AG09319 (cell line): ENCODE measurements around the gene MMS19.

ENCODE experiments used
- DNase-seq: peaks from one replicate; pipeline ENCODE4 v3.0.0-alpha.2; 2010; ENCODE audit warnings: low read depth; ENCODE audit errors: extremely low read depth
- TF ChIP-seq, protein P1 (sequence below): IDR thresholded peaks from 2 replicates; pipeline ENCODE4 v1.5.1; 2011; ENCODE audit warnings: low read depth, mild to moderate bottlenecking, inconsistent platforms, low read length, moderate library complexity

Gene MMS19

GRCh38 chr10:97463363-97464132 lies 34.7 kb downstream of the MMS19 start:
- TF ChIP-seq, protein P1, sequence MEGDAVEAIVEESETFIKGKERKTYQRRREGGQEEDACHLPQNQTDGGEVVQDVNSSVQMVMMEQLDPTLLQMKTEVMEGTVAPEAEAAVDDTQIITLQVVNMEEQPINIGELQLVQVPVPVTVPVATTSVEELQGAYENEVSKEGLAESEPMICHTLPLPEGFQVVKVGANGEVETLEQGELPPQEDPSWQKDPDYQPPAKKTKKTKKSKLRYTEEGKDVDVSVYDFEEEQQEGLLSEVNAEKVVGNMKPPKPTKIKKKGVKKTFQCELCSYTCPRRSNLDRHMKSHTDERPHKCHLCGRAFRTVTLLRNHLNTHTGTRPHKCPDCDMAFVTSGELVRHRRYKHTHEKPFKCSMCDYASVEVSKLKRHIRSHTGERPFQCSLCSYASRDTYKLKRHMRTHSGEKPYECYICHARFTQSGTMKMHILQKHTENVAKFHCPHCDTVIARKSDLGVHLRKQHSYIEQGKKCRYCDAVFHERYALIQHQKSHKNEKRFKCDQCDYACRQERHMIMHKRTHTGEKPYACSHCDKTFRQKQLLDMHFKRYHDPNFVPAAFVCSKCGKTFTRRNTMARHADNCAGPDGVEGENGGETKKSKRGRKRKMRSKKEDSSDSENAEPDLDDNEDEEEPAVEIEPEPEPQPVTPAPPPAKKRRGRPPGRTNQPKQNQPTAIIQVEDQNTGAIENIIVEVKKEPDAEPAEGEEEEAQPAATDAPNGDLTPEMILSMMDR = peak; percentile 81
- DNase-seq = peak; percentile 56

DNA sequence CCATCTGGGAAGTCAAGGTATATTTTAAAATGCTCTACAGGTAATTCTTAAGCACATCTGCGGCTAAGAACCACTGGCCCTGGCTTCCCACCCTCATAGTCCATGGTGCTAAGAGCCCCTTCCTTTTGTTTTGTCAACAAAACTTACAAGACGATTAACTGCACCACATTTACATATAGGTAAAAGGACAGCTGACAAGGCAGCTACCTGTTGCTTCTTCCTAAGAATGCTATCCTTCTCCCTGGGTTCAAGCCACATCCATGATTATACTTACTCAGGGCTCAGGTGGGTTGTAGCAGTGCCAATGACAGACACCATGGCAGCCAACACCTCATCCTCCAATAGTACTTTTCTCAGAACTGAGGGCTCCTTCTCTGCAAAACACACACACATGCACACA lies 35.9 kb downstream of the MMS19 start:
- TF ChIP-seq, protein P1 = no peak
- DNase-seq = no peak

DNA sequence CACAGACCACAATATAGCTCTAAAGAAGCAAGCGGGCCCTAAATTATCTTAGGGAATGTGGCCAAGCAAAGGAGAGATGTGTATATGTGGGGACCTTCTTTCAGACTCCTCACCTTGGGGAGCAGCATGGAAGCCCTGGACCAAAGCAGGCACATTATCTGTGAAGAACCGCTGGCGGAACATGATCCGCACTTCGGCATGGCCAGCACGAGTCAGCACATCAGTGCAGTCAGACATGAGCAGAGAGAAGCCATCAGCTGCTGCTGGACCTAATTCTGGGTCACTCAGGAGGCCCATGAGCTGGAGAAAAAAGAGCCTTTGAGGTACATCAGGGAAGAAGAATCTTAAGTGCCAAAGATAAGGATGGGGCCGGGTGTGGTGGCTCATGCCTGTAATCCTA lies 38.3 kb downstream of the MMS19 start:
- no peak for DNase-seq
- TF ChIP-seq, protein P1 = no peak

GRCh38 chr10:97459111-97459510 lies 39.1 kb downstream of the MMS19 start:
- TF ChIP-seq, protein P1 = no peak
- no peak for DNase-seq

DNA sequence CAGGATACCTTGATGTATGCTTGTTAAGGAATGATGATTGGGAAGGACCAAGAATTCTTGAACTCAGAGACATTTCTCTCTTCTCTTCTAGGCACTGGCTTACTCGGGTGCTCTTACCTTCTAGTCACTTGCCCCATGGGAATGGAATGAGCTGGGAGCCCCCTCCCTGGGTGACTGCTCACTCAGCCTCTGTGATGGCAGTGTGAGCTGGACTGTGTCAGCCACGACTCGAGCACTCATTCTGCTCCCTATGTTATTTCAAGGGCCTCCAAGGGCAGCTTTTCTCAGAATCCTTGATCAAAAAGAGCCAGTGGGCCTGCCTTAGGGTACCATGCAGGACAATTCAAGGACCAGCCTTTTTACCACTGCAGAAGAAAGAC lies 41.5 kb downstream of the MMS19 start:
- TF ChIP-seq, protein P1 = no peak
- DNase-seq = no peak

- TF ChIP-seq, protein P1 = no peak
- no peak for DNase-seq
Measured at GRCh38 chr10:97456034-97456685, 42.1 kb downstream of the MMS19 start.

DNA sequence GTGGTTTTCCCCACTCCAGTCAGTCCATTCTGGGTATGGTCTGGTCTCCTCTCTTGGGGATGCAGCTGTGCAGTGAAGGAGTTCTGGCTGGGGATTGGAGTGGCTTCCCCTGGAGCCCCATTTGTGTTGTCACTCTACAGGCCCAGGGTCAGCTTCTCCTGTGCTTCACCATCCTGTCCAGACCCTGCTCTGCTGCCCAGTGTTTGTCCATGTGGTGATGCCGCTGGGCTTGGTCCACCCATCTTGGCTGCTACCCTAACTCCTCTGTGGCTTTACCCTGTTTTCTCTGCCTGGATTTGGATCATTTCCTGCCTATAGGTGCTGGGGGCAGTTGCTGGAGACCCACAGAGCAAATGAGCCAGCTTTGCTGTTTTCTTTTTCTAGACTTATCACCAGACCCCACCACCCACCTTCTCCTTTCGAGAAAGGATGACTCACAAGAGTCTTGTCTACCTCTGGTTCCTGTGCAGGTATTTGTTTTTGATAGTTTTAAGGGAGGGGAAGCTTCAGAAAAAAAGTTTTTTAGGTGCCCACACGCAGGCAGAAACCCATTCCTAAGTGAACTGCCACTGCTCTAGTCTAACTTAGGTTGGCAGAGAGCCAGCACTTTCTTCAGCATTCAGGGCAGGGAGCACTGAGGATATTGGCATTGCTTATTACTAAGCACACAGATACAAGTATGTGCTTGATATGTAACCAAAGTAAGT lies 43.7 kb downstream of the MMS19 start:
- DNase-seq = no peak
- TF ChIP-seq, protein P1 = no peak
